Omental fat pad (tissue), 4 donors: ENCODE measurements around the gene MIPEP. TPM values are rescaled to one million over a fixed set of nuclear protein-coding genes. Genes with fewer than 3 reads are reported as not detected.

Source experiments
- ATAC-seq: fragments of 150-250 bp; one replicate; pipeline ENCODE4 v1.9.1; 2016; ENCODE audit warnings: mild to moderate bottlenecking, moderate library complexity; ENCODE audit not compliant: low FRiP score
- DNase-seq: peaks from one replicate; pipeline ENCODE4 v3.0.0-alpha.2; 2019; ENCODE audit warnings: low spot score
- CTCF ChIP-seq, 3 donors: fragments of 450-650 bp; IDR thresholded peaks; one replicate each; pipeline ENCODE4 v1.5.1; 2016 to 2017; ENCODE audit warnings: antibody characterized with exemption in 3 of 3, mild to moderate bottlenecking in 3 of 3, moderate library complexity in 2 of 3
- total RNA-seq, 4 donors: library from RNA; depleted of rRNA; stranded (reverse); fragments of >200 nt; gene quantifications; one replicate each; pipeline ENCODE4 v1.1.0, GENCODE V29; 2016

The MIPEP gene
- total RNA-seq, 4 donors from 2014 or later, result 9.2 to 24.6 (median 10.9) TPM

DNA sequence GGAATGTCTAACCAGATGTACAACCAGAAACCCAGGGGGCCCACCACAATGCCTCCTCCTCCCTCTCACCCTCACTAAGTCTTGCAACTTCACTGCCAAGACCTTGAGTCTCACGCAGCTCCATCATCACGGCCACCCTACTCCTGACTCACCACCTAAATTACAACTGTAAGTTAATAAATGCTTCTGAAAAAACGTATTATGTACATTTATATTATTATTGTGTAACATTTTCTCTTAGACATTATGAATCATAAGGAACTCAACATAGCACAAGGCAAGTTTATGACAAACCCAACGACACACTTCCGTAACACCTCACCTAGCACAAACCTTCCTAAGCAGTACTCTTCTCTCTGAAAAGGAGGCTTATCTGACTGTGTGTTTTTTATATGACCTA is 20.7 kb downstream of the MIPEP start:
- DNase-seq (no peak), ATAC-seq (no peak)
- no peak for TF ChIP-seq CTCF (IDR thresholded peaks at IDR 0.05)

DNA sequence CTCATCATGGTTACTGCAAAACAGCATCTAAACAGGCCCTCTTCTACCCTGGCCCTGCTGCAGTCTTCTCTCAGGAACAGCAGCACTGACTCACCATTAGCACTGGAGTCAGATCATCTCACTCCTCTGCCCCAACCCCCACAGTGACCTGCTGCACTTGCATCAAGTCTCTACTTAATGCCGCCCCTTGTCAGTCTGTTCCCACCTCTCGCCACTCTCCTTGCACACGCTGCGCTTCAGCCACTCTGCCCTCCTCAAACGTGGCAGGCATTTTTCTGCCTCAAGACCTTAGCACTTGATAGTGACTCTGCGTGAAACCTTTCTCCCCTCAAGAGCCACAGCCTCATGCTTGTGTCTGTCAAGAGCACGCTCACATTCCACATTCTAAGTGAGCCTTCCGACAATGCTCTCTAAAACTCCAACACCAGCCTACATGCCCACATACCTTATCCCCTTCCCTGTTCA is 22.1 kb downstream of the MIPEP start:
- no peak for TF ChIP-seq CTCF (IDR thresholded peaks at IDR 0.05)
- DNase-seq (no peak), ATAC-seq (peak; percentile 14)

DNA sequence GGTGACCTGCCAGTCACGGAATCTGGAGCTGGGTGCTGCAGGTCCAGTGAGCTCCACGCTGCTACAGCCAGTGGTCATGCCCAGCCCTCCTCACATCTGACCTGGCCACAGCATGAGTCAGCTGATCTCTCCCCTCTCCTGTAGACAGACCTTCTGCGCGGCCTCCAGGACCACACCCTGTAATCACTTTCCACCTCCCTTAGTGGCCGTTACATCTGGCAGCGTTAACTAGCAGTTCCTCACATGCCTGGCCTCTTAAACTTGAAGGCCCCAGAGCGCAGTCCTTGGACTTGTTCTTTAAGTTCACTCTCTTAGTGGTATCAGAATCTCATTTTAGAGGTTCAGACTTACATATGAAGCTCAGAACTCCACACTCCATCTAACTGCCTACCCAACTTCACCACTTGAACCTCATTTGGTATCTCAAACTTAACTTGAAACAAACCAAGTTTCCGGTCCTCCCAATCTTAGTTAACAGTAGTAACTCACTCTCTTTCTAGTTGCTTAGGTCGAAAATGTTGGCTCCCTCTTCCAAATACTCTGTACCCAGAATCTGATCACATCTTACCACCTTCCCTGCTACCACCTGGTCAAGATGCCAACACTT is 22.7 kb downstream of the MIPEP start:
- ATAC-seq (no peak), DNase-seq (no peak)
- TF ChIP-seq CTCF (IDR thresholded peaks at IDR 0.05), result no peak

DNA sequence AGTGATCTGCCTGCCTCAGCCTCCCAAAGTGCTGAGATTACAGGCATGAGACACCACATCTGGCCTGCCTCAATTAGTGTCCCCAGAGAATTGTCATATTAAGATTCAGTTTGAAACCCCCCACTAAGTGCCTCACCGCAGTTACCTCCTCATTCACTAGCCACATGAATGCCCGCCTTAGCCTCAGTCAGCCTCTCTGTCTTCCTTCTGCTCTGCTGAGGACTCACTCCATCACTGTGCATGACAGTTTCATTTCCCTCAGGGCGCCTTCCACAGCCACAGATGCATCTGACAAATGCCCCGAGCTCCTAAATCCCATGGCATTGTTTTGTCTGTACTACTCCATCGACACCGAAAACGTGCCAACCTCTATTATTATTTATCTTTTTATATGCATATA is 23.3 kb downstream of the MIPEP start:
- ATAC-seq (no peak), DNase-seq (no peak)

GRCh38 chr13:23865026-23865425 is 24.2 kb downstream of the MIPEP start:
- TF ChIP-seq CTCF (IDR thresholded peaks at IDR 0.05), result no peak

More for the DNA sequence above, 23.3 kb downstream of the MIPEP start:
- TF ChIP-seq CTCF (IDR thresholded peaks at IDR 0.05), result no peak

DNA sequence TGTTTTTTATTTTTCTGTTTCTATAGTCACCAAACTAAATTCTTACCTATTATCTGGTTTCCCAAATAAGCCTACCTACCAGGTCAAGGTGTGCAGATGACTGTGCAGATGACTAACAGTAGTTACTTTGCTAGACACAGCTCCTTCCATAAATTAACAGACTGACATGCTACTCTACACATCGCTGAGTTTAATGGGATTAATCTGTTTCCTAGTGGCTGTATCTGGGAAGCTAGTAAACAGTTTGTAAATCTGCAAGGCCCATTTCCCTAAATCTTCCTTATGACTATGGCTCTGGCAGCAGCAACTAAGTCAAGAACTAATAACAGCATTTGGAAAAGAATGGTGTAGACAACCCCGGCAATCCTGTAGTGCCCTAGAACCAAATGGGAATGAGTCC is 27.9 kb downstream of the MIPEP start:
- ATAC-seq (no peak), DNase-seq (no peak)
- no peak for TF ChIP-seq CTCF (IDR thresholded peaks at IDR 0.05)

More at GRCh38 chr13:23865026-23865425, 24.2 kb downstream of the MIPEP start:
- ATAC-seq (no peak), DNase-seq (no peak)

- no peak for TF ChIP-seq CTCF (IDR thresholded peaks at IDR 0.05)
- no peak for ATAC-seq
- DNase-seq, result no peak
Measured at GRCh38 chr13:23859904-23860303, 29.3 kb downstream of the MIPEP start.
